Fibroblast of lung (primary cell): ENCODE results near the gene SNAP47.

Source experiments
- EZH2 ChIP-seq: IDR thresholded peaks from 2 replicates; pipeline ENCODE4 v1.5.1; 2012; ENCODE audit warnings: low read length, control low read depth, mild to moderate bottlenecking; ENCODE audit errors: missing control alignments
- TF ChIP-seq, protein P1 (sequence below), 2 donors: IDR thresholded peaks in 1 of 2; conservative IDR thresholded peaks in 1 of 2; 1 replicate in 1 of 2; 2 replicates in 1 of 2; pipeline ENCODE4 v1.5.1; 2011 to 2012; ENCODE audit warnings: low read length in 2 of 2, control low read depth in 1 of 2, inconsistent platforms in 1 of 2, low read depth in 1 of 2, mild to moderate bottlenecking in 1 of 2

DNA sequence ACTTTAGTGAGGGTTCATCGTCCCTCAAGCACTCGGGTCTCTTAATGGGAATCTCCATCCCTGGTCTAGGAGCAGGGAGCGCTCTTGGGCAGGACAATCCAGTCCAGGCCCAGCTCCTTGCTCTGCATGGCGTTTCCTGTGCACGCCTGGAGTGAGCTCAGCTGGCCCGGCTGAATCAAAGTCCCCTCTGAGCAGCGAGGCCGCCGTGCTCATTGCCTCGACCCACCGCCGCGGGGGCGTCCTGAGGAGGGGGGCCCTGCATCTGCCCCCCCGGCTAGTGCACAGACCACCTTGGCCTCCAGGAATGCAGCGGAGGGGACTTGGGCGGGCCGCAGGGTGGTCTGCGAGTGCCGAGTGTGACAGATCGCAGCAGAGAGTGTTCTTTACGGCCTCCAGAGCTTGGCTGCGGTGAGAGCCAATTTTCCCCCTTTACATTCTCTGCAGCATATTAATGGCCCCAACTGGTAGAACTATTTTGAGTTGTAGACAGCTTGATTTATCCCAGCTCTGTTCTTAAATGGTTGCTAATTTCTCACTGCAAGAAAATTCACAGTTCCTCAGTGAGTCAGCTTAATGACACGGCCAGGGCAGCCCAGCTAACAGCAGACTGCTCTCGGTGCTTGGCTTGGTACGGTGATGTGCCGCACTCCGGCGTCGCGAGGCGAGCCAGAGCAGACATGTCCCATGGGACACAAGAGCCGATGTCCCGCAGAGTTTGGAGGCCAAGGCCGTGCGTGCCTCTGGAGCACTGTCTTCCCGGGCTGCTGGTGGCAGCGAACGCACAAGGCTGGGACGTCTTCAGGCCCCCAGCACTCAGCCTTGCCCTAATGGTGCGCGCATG, 39.8 kb downstream of the SNAP47 start:
- TF ChIP-seq, protein P1, sequence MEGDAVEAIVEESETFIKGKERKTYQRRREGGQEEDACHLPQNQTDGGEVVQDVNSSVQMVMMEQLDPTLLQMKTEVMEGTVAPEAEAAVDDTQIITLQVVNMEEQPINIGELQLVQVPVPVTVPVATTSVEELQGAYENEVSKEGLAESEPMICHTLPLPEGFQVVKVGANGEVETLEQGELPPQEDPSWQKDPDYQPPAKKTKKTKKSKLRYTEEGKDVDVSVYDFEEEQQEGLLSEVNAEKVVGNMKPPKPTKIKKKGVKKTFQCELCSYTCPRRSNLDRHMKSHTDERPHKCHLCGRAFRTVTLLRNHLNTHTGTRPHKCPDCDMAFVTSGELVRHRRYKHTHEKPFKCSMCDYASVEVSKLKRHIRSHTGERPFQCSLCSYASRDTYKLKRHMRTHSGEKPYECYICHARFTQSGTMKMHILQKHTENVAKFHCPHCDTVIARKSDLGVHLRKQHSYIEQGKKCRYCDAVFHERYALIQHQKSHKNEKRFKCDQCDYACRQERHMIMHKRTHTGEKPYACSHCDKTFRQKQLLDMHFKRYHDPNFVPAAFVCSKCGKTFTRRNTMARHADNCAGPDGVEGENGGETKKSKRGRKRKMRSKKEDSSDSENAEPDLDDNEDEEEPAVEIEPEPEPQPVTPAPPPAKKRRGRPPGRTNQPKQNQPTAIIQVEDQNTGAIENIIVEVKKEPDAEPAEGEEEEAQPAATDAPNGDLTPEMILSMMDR (conservative IDR thresholded peaks at IDR 0.05 in 1 of 2, IDR thresholded peaks at IDR 0.05 in 1 of 2; ENCODE audit: low read depth in 1 of 2, low read length in 2 of 2), result no peak
- no peak for TF ChIP-seq EZH2
